Motor neuron (in vitro differentiated cells): ENCODE results near the gene CDH4. TPM values are rescaled to one million over a fixed set of nuclear protein-coding genes. Genes with fewer than 3 reads are reported as not detected.

Source experiments
- ATAC-seq, 8 experiments: fragments of 200-7000 bp; cut with Tn5 transposase; replicated peaks in 6 of 8; 2 replicates each; pipeline ENCODE4 v1.8.0; 2021; ENCODE audit warnings: mild to moderate bottlenecking in 8 of 8, moderate library complexity in 8 of 8
- H3K27ac ChIP-seq, 2 donors: fragments of 250-450 bp; sonication (Bioruptor Pico); 2 replicates each; pipeline ENCODE4 v1.9.0; 2021; ENCODE audit warnings: antibody characterized with exemption in 2 of 2, mild to moderate bottlenecking in 2 of 2, moderate library complexity in 1 of 2
- H3K4me1 ChIP-seq, 2 donors: fragments of 250-450 bp; sonication (Bioruptor Pico); replicated peaks in 1 of 2; 2 replicates each; pipeline ENCODE4 v1.6.1; 2021; ENCODE audit warnings: antibody characterized with exemption in 2 of 2, mild to moderate bottlenecking in 2 of 2, moderate library complexity in 1 of 2
- H3K4me3 ChIP-seq, 5 donors: fragments of 250-450 bp; sonication (Bioruptor Pico); 2 replicates each; pipeline ENCODE4 v1.9.0; 2021; ENCODE audit warnings: antibody characterized with exemption in 5 of 5, mild to moderate bottlenecking in 5 of 5, moderate library complexity in 4 of 5
- WGBS, 10 experiments: fragments of 450-650 bp; shearing (Covaris generic); methylation state at CpG; one replicate each; pipeline ENCODE4 v1.0.0; 2022; 5-methylcytosine and 5-hydroxymethylcytosine counted together
- in situ Hi-C, 9 experiments: fragments of 400-800 bp; cut with MboI; loops; one replicate each; pipeline ENCODE4 v1.15.0; 2021; ENCODE audit warnings: low sequenced_read_pairs in 9 of 9, low pct_unique_long_range_greater_than_20kb in 2 of 9; ENCODE audit not compliant: unreplicated experiment in 9 of 9
- total RNA-seq, 8 experiments: library from RNA; unstranded; fragments of 300-600 nt; gene quantifications; 2 replicates each; pipeline versions ENCODE4 v1.2.3 to v1.2.4, GENCODE V29; 2022

The CDH4 gene
- total RNA-seq, 8 experiments from 2014 or later = 2.4 to 41.6 (median 12.9) TPM

GRCh38 chr20:61254881-61255626 lies 3.0 kb downstream of the CDH4 start:
- ATAC-seq = no peak
- peak overlapping the region in 4 of 5 donors; percentile 70 to 95 (median 78) for H3K4me3 ChIP-seq
- peaks cover 10 to 12% of the 10 kb centered on the region in 2 donors for H3K4me1 ChIP-seq
- 40 to 92% (median 71%) methylated on average over 3 to 9 of the region's 11 CpGs; no CpG with 5 or more reads in 1 of the 10 experiments for WGBS, 10 experiments
- H3K27ac ChIP-seq = no peak overlapping the region
- in situ Hi-C loops = no loop called here

GRCh38 chr20:61256365-61256764 lies 4.3 kb downstream of the CDH4 start:
- no peak overlapping the region for H3K27ac ChIP-seq
- in situ Hi-C loops = no loop called here
- H3K4me3 ChIP-seq = no peak overlapping the region
- ATAC-seq = no peak
- H3K4me1 ChIP-seq = peaks cover 10 to 12% of the 10 kb centered on the region in 2 donors
- WGBS, 10 experiments = 50 to 100% (median 90%) methylated on average over 1 to 7 of the region's 9 CpGs; no CpG with 5 or more reads in 3 of the 10 experiments

- H3K4me3 ChIP-seq = no peak overlapping the region
- no peak overlapping the region for H3K27ac ChIP-seq
- no peak for ATAC-seq
- peaks cover 8 to 10% of the 10 kb centered on the region in 2 donors for H3K4me1 ChIP-seq
- in situ Hi-C loops = no loop called here
- 47 to 100% (median 88%) methylated on average over 1 to 6 of the region's 7 CpGs; no CpG with 5 or more reads in 1 of the 10 experiments for WGBS, 10 experiments
Observed at GRCh38 chr20:61256824-61257223, 4.8 kb downstream of the CDH4 start.

- Histone ChIP-seq H3K4me3 (no peak overlapping the region), H3K27ac (no peak overlapping the region), H3K4me1 (peaks cover 10% of the 10 kb centered on the region in 2 donors)
- no peak for ATAC-seq
- WGBS, 10 experiments = 51 to 91% (median 80%) methylated on average over 4 to 13 of the region's 20 CpGs; no CpG with 5 or more reads in 2 of the 10 experiments
- in situ Hi-C loops = no loop called here
Observed at GRCh38 chr20:61257611-61258010, 5.5 kb downstream of the CDH4 start.

- WGBS, 10 experiments = 17 to 100% (median 75%) methylated on average over 1 to 3 of the region's 3 CpGs; no CpG with 5 or more reads in 2 of the 10 experiments
- H3K4me1 ChIP-seq = peaks cover 5% of the 10 kb centered on the region in 2 donors
- H3K4me3 ChIP-seq = no peak overlapping the region
- H3K27ac ChIP-seq = no peak overlapping the region
- in situ Hi-C loops = no loop called here
- no peak for ATAC-seq
Observed at GRCh38 chr20:61259741-61260140, 7.7 kb downstream of the CDH4 start.

GRCh38 chr20:61260905-61261304 lies 8.8 kb downstream of the CDH4 start:
- H3K27ac ChIP-seq = no peak overlapping the region
- no peak overlapping the region for H3K4me3 ChIP-seq
- peak in 3 of 8 experiments; percentile 33 to 48 (median 39) for ATAC-seq
- H3K4me1 ChIP-seq = peaks cover 0 to 3% of the 10 kb centered on the region in 2 donors
- 9 to 100% (median 75%) methylated on average over 1 to 7 of the region's 7 CpGs; no CpG with 5 or more reads in 3 of the 10 experiments for WGBS, 10 experiments
- in situ Hi-C loops = no loop called here

GRCh38 chr20:61262036-61262435 lies 10.0 kb downstream of the CDH4 start:
- H3K4me1 ChIP-seq = peaks cover 0 to 3% of the 10 kb centered on the region in 2 donors
- H3K4me3 ChIP-seq = no peak overlapping the region
- ATAC-seq = no peak
- no peak overlapping the region for H3K27ac ChIP-seq
- 0 to 84% (median 76%) methylated on average over 1 to 11 of the region's 18 CpGs; no CpG with 5 or more reads in 5 of the 10 experiments for WGBS, 10 experiments
- in situ Hi-C loops = no loop called here

- no peak overlapping the region for H3K4me3 ChIP-seq
- no peak for ATAC-seq
- no peak overlapping the region for H3K27ac ChIP-seq
- in situ Hi-C loops = no loop called here
- H3K4me1 ChIP-seq = peaks cover 0 to 3% of the 10 kb centered on the region in 2 donors
Observed at GRCh38 chr20:61262514-61262913, 10.5 kb downstream of the CDH4 start.

- 20 to 81% (median 61%) methylated on average over 2 to 8 of the region's 10 CpGs; no CpG with 5 or more reads in 2 of the 10 experiments for WGBS, 10 experiments
- ATAC-seq = no peak
- Histone ChIP-seq H3K4me3 (no peak overlapping the region), H3K4me1 (peaks cover 0 to 3% of the 10 kb centered on the region in 2 donors), H3K27ac (no peak overlapping the region)
- in situ Hi-C loops = no loop called here
Observed at GRCh38 chr20:61263084-61263695, 11.1 kb downstream of the CDH4 start.

GRCh38 chr20:61263938-61264337 lies 11.9 kb downstream of the CDH4 start:
- no peak for ATAC-seq
- peaks cover 0 to 3% of the 10 kb centered on the region in 2 donors for H3K4me1 ChIP-seq
- in situ Hi-C loops = no loop called here
- H3K4me3 ChIP-seq = no peak overlapping the region
- WGBS, 10 experiments = 20 to 100% (median 93%) methylated on average over 2 to 9 of the region's 9 CpGs; no CpG with 5 or more reads in 5 of the 10 experiments
- H3K27ac ChIP-seq = no peak overlapping the region

GRCh38 chr20:61267241-61267640 lies 15.2 kb downstream of the CDH4 start:
- Histone ChIP-seq H3K4me1 (peaks cover 18 to 19% of the 10 kb centered on the region in 2 donors), H3K27ac (no peak overlapping the region), H3K4me3 (no peak overlapping the region)
- no peak for ATAC-seq
- in situ Hi-C loops = no loop called here
- 13 to 100% (median 80%) methylated on average over 1 to 4 of the region's 6 CpGs; no CpG with 5 or more reads in 4 of the 10 experiments for WGBS, 10 experiments

GRCh38 chr20:61268024-61268423 lies 16.0 kb downstream of the CDH4 start:
- no peak overlapping the region for H3K4me3 ChIP-seq
- no peak overlapping the region for H3K27ac ChIP-seq
- ATAC-seq = no peak
- in situ Hi-C loops = no loop called here
- peaks cover 20 to 22% of the 10 kb centered on the region in 2 donors for H3K4me1 ChIP-seq
- WGBS, 10 experiments = 89 to 100% (median 90%) methylated on average over 1 to 3 of the region's 10 CpGs; no CpG with 5 or more reads in 7 of the 10 experiments
